ENCODE measurements around the gene FLNA. TPM values are rescaled to one million over a fixed set of nuclear protein-coding genes. Genes with fewer than 3 reads are reported as not detected.
"Not testable (repeated sequence)": the region's sequence is repeated elsewhere in the genome, so short reads cannot be mapped to it uniquely, and the experiment has no call there.

FLNA gene
- polyA plus RNA-seq, 1 experiment = 605 TPM

DNA sequence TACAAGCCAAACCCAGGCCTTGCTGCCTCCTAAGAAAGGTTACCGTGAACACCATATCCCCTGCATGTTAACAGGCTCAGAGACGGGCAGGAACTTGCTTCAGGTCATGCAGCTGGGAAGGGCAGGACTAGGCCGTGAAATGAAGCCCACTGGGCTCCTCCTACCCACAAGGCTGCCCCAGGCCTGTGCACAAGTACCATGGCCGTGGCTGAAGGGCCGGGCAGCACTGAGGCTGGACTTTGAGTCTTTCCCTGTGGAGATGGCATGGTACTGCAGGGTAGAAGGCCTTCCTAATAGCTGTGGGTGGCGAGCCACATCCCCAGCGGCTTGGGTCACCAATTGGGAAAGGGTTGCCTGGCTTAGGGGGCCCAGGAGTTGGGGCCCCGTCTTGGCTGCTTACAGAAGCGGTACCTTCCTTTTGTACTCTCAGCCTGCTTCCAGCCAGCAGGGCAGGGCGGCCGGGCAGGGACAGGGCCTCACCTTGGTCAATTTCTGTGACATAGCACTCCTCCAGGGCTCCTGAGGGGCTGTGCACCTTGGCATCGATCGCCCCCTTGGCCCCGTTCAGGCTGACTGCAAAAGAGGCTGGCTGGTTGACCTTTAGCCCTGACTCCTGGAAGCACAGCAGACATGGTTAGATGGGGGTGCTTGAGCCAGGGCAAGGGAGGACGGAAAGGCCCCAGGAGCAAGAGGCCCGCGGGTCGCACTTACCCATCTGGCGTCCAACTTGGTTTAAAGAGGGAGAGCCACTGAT is 23.8 kb downstream of the FLNA start:
- no peak for TF ChIP-seq CTCF (IDR thresholded peaks at IDR 0.05; ENCODE audit: low read depth, low read length)
- ChIA-PET CTCF (no interaction called here), POLR2A (no interaction called here)
- H3K4me3 ChIP-seq (ENCODE audit: low read depth, low read length) = no peak overlapping the region
- no peak for DNase-seq (ENCODE audit: low read depth, low spot score)
- no peaks in the 10 kb centered on the region for H3K9me3 ChIP-seq (ENCODE audit: control insufficient read depth, insufficient read depth, low read length)
- H3K27me3 ChIP-seq (ENCODE audit: control insufficient read depth, insufficient read depth, low read length) = no peaks in the 10 kb centered on the region
- no peak overlapping the region for H3K27ac ChIP-seq (ENCODE audit: low read depth, low read length)

DNA sequence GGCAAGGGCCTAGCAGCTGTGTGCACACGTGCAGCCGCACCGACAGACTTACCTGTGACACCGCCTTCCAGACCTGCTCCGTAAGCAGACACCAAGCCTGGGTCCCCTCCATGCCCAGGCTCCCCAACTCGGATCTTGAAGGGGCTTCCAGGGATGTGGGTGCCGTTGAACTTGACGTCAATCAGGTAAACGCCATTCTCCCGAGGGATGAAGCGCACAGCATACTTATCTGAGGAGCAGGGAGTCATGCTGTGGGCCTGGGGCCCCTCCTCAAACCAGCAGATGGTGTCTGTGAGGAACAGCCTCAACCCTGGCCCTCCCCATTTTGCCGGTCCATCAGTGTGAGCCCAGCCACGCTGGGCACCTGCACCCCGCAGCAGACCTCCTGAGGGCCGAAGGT is 24.5 kb downstream of the FLNA start:
- POLR2A ChIA-PET = no interaction called here
- DNase-seq (ENCODE audit: low read depth, low spot score) = no peak
- H3K4me3 ChIP-seq (ENCODE audit: low read depth, low read length) = no peak overlapping the region
- no peaks in the 10 kb centered on the region for H3K9me3 ChIP-seq (ENCODE audit: control insufficient read depth, insufficient read depth, low read length)
- TF ChIP-seq CTCF (IDR thresholded peaks at IDR 0.05; ENCODE audit: low read depth, low read length) = no peak
- CTCF ChIA-PET = no interaction called here
- H3K27ac ChIP-seq (ENCODE audit: low read depth, low read length) = no peak overlapping the region
- no peaks in the 10 kb centered on the region for H3K27me3 ChIP-seq (ENCODE audit: control insufficient read depth, insufficient read depth, low read length)

GRCh38 chrX:154349359-154349935 is 25.0 kb downstream of the FLNA start:
- H3K9me3 ChIP-seq (ENCODE audit: control insufficient read depth, insufficient read depth, low read length) = no peaks in the 10 kb centered on the region
- POLR2A ChIA-PET = no interaction called here
- H3K27ac ChIP-seq (ENCODE audit: low read depth, low read length) = peak overlapping the region; percentile 47

GRCh38 chrX:154348646-154349358 is 25.6 kb downstream of the FLNA start:
- Histone ChIP-seq H3K9me3 (ENCODE audit: control insufficient read depth, insufficient read depth, low read length) (no peaks in the 10 kb centered on the region), H3K27me3 (ENCODE audit: control insufficient read depth, insufficient read depth, low read length) (no peaks in the 10 kb centered on the region), H3K4me3 (ENCODE audit: low read depth, low read length) (no peak overlapping the region), H3K27ac (ENCODE audit: low read depth, low read length) (peak overlapping the region; percentile 47)
- DNase-seq (ENCODE audit: low read depth, low spot score) = no peak
- ChIA-PET CTCF (no interaction called here), POLR2A (interaction anchor here (1.5 kb wide), 1 partner anchor 17 kb away, joined by 4 read pairs; no protein-coding TSS in a partner anchor)
- no peak for TF ChIP-seq CTCF (IDR thresholded peaks at IDR 0.05; ENCODE audit: low read depth, low read length)

More at GRCh38 chrX:154349359-154349935, 25.0 kb downstream of the FLNA start:
- no peak overlapping the region for H3K4me3 ChIP-seq (ENCODE audit: low read depth, low read length)
- TF ChIP-seq CTCF (IDR thresholded peaks at IDR 0.05; ENCODE audit: low read depth, low read length) = no peak
- CTCF ChIA-PET = no interaction called here
- DNase-seq (ENCODE audit: low read depth, low spot score) = no peak
- no peaks in the 10 kb centered on the region for H3K27me3 ChIP-seq (ENCODE audit: control insufficient read depth, insufficient read depth, low read length)

- Histone ChIP-seq H3K4me3 (ENCODE audit: low read depth, low read length) (no peak overlapping the region), H3K27me3 (ENCODE audit: control insufficient read depth, insufficient read depth, low read length) (no peaks in the 10 kb centered on the region), H3K27ac (ENCODE audit: low read depth, low read length) (peak overlapping the region; percentile 31), H3K9me3 (ENCODE audit: control insufficient read depth, insufficient read depth, low read length) (no peaks in the 10 kb centered on the region)
- no peak for DNase-seq (ENCODE audit: low read depth, low spot score)
- no peak for TF ChIP-seq CTCF (IDR thresholded peaks at IDR 0.05; ENCODE audit: low read depth, low read length)
- CTCF ChIA-PET = no interaction called here
- POLR2A ChIA-PET = interaction anchor here (1.5 kb wide), 1 partner anchor 17 kb away, joined by 4 read pairs; no protein-coding TSS in a partner anchor
Observed at GRCh38 chrX:154348114-154348531, 26.3 kb downstream of the FLNA start.

- DNase-seq (ENCODE audit: low read depth, low spot score); H3K4me3 ChIP-seq (ENCODE audit: low read depth, low read length); POLR2A ChIA-PET; H3K27me3 ChIP-seq (ENCODE audit: control insufficient read depth, insufficient read depth, low read length); CTCF ChIA-PET; H3K27ac ChIP-seq (ENCODE audit: low read depth, low read length); H3K9me3 ChIP-seq (ENCODE audit: control insufficient read depth, insufficient read depth, low read length): not testable (repeated sequence)
Observed at GRCh38 chrX:154343620-154344019, 30.8 kb downstream of the FLNA start.

DNA sequence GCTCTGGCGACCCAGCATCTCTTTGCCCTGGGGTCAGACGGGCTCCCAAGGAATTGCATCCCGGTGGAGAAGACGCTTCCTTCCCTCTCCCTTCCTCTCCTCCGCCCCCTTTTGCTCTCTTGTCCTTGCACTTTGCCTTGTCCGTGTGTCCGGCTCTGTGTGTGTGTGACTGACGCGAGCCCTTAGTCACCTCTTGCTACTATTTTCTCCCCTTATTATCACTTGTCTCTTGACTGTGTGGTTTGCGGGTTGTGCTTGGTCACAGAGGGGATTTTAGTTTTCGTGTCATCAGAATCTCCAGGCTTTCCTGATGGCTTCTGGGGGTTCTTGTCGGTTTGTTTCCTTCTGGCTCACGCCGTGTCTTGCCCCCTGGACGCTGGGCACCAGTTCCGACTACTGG is 31.4 kb downstream of the FLNA start:
- H3K27ac ChIP-seq (ENCODE audit: low read depth, low read length); H3K4me3 ChIP-seq (ENCODE audit: low read depth, low read length); CTCF ChIA-PET; H3K9me3 ChIP-seq (ENCODE audit: control insufficient read depth, insufficient read depth, low read length); POLR2A ChIA-PET; H3K27me3 ChIP-seq (ENCODE audit: control insufficient read depth, insufficient read depth, low read length); DNase-seq (ENCODE audit: low read depth, low spot score): not testable (repeated sequence)
